Prostate gland (tissue), 2 donors: ENCODE results near the gene DOCK4. TPM values are rescaled to one million over a fixed set of nuclear protein-coding genes. Genes with fewer than 3 reads are reported as not detected.
"Not testable (repeated sequence)": the region's sequence is repeated elsewhere in the genome, so short reads cannot be mapped to it uniquely, and the experiment has no call there.

Experiments
- DNase-seq: peaks from one replicate; pipeline ENCODE4 v3.0.0-alpha.2; 2019; ENCODE audit warnings: low spot score
- H3K27ac ChIP-seq, 2 donors: fragments of 200-600 bp; sonication (generic); 2 replicates each; pipeline ENCODE4 v1.5.1; 2017 to 2019
- H3K27me3 ChIP-seq: fragments of 200-600 bp; sonication (generic); replicated peaks from 2 replicates; pipeline ENCODE4 v1.5.1; 2019; ENCODE audit not compliant: insufficient read depth
- H3K36me3 ChIP-seq, 2 donors: fragments of 200-600 bp; sonication (generic); 1 replicate in 1 of 2; 2 replicates in 1 of 2; pipeline versions ENCODE4 v1.5.1 to v1.8.1; 2017 to 2019
- H3K4me1 ChIP-seq: fragments of 200-600 bp; sonication (generic); replicated peaks from 2 replicates; pipeline ENCODE4 v1.5.1; 2019
- H3K4me3 ChIP-seq, 2 donors: fragments of 200-600 bp; sonication (generic); 2 replicates each; pipeline ENCODE4 v1.5.1; 2017 to 2019
- H3K9me3 ChIP-seq: fragments of 200-600 bp; sonication (generic); 2 replicates; pipeline ENCODE4 v1.5.1; 2017
- POLR2A ChIP-seq: fragments of 450-650 bp; IDR thresholded peaks from one replicate; pipeline ENCODE4 v1.6.1; 2016; ENCODE audit warnings: antibody characterized with exemption, mild to moderate bottlenecking
- POLR2AphosphoS5 ChIP-seq: sonication (generic); formaldehyde crosslinking; IDR thresholded peaks from one replicate; pipeline ENCODE4 v1.6.1; 2017; ENCODE audit warnings: antibody characterized with exemption
- WGBS: methylation state at CpG from one replicate; pipeline ENCODE4 v1.1.5; 2018; 5-methylcytosine and 5-hydroxymethylcytosine counted together
- intact Hi-C: fragments of 100-400 bp; cut with DNase I; formaldehyde crosslinking; loops from one replicate; pipeline ENCODE4 v1.14.2; 2022
- total RNA-seq, 2 donors: library from RNA; depleted of rRNA; stranded (reverse); fragments of >200 nt; gene quantifications; one replicate each; pipeline ENCODE4 v1.1.0, GENCODE V29; 2016
- TF ChIP-seq, protein P1 (sequence below), 4 experiments: fragments of 200-600 bp in 2 of 4; fragments of 450-650 bp in 2 of 4; sonication (generic) in 2 of 4; IDR thresholded peaks; 1 replicate in 3 of 4; 2 replicates in 1 of 4; pipeline ENCODE4 v1.5.1; 2016 to 2019; ENCODE audit warnings: antibody characterized with exemption in 4 of 4, mild to moderate bottlenecking in 2 of 4, moderate library complexity in 2 of 4

Gene DOCK4
- total RNA-seq, 2 donors from 2014 or later = 21.8 to 37.4 TPM

- Histone ChIP-seq H3K4me1 (peaks cover 7% of the 10 kb centered on the region), H3K9me3 (no peaks in the 10 kb centered on the region), H3K27me3 (no peaks in the 10 kb centered on the region), H3K27ac (peak overlapping the region in 1 of 2 donors; percentile 57), H3K36me3 (no peaks in the 10 kb centered on the region), H3K4me3 (no peak overlapping the region)
- intact Hi-C loops = no loop called here
- TF ChIP-seq, protein P1, sequence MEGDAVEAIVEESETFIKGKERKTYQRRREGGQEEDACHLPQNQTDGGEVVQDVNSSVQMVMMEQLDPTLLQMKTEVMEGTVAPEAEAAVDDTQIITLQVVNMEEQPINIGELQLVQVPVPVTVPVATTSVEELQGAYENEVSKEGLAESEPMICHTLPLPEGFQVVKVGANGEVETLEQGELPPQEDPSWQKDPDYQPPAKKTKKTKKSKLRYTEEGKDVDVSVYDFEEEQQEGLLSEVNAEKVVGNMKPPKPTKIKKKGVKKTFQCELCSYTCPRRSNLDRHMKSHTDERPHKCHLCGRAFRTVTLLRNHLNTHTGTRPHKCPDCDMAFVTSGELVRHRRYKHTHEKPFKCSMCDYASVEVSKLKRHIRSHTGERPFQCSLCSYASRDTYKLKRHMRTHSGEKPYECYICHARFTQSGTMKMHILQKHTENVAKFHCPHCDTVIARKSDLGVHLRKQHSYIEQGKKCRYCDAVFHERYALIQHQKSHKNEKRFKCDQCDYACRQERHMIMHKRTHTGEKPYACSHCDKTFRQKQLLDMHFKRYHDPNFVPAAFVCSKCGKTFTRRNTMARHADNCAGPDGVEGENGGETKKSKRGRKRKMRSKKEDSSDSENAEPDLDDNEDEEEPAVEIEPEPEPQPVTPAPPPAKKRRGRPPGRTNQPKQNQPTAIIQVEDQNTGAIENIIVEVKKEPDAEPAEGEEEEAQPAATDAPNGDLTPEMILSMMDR (IDR thresholded peaks at IDR 0.05) = no peak
- TF ChIP-seq POLR2A (no peak), POLR2AphosphoS5 (no peak)
- no peak for DNase-seq
- WGBS = 46% methylated on average over 10 of the region's 10 CpGs
Observed at GRCh38 chr7:112130729-112131410, 75.3 kb downstream of the DOCK4 start.

GRCh38 chr7:112129655-112130323 lies 76.4 kb downstream of the DOCK4 start:
- intact Hi-C loops = no loop called here
- peak; percentile 48 for DNase-seq
- Histone ChIP-seq H3K36me3 (no peaks in the 10 kb centered on the region), H3K4me1 (peaks cover 7% of the 10 kb centered on the region), H3K4me3 (no peak overlapping the region), H3K27me3 (no peaks in the 10 kb centered on the region), H3K9me3 (no peaks in the 10 kb centered on the region), H3K27ac (peak overlapping the region in 1 of 2 donors; percentile 57)
- no peak for TF ChIP-seq POLR2A
- TF ChIP-seq POLR2AphosphoS5 = peak; percentile 49
- TF ChIP-seq, protein P1 (IDR thresholded peaks at IDR 0.05) = no peak
- 25% methylated on average over 5 of the region's 5 CpGs for WGBS

DNA sequence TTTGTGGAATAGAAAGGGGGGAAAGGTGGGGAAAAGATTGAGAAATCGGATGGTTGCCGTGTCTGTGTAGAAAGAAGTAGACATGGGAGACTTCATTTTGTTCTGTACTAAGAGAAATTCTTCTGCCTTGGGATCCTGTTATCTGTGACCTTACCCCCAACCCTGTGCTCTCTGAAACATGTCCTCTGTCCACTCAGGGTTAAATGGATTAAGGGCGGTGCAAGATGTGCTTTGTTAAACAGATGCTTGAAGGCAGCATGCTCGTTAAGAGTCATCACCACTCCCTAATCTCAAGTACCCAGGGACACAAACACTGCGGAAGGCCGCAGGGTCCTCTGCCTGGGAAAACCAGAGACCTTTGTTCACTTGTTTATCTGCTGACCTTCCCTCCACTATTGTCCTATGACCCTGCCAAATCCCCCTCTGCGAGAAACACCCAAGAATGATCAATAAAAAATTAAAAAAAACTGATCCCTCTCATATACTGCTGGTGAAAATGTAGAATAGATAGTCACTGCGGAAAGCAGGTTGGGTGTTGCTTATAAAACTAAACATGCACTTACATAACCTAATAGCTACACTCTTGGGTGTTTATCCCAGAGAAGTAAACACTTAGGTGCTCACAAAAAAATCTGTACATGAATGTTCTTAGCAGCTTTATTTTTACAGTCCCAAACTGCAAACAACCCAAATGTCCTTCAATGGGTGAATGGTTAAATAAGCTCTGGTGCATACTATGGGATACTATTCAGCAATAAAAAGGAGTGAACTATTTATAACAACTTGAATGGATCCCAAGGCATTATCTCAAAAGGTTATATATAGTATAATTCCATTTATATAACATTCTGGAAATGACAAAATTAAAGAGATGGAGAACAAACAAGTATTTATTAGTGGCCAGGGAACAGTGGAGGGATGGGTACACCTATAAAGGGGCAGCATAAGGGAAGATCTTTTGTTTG lies 77.5 kb downstream of the DOCK4 start:
- DNase-seq, H3K4me1 ChIP-seq, H3K27me3 ChIP-seq, H3K9me3 ChIP-seq, H3K36me3 ChIP-seq, intact Hi-C loops, H3K27ac ChIP-seq, H3K4me3 ChIP-seq: not testable (repeated sequence)
- 85% methylated on average over 8 of the region's 8 CpGs for WGBS

DNA sequence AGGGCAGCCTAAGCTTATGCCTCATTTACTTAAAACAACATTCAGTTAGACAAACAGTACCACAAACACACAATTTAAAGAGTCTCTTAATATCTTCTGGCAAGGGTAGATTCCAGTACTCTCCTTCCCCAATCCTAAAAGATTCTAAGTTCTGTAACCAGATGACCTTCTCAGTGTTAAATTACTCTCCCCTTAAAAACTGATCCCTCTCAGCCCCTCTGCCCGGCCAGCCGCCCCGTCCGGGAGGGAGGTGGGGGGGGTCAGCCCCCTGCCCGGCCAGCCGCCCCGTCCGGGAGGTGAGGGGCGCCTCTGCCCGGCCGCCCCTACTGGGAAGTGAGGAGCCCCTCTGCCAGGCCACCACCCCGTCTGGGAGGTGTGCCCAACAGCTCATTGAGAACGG lies 78.2 kb downstream of the DOCK4 start:
- H3K27ac ChIP-seq, H3K4me3 ChIP-seq, H3K9me3 ChIP-seq, H3K36me3 ChIP-seq, intact Hi-C loops, H3K4me1 ChIP-seq, H3K27me3 ChIP-seq, DNase-seq: not testable (repeated sequence)
- WGBS = 95% methylated on average over 13 of the region's 13 CpGs

GRCh38 chr7:112125250-112125649 lies 80.9 kb downstream of the DOCK4 start:
- intact Hi-C loops = no loop called here
- no peak overlapping the region for H3K4me3 ChIP-seq
- 83% methylated on average over 2 of the region's 2 CpGs for WGBS
- no peak overlapping the region for H3K27ac ChIP-seq
- H3K4me1 ChIP-seq = peaks cover 7% of the 10 kb centered on the region
- no peak for TF ChIP-seq POLR2A
- TF ChIP-seq POLR2AphosphoS5 = no peak
- TF ChIP-seq, protein P1 (IDR thresholded peaks at IDR 0.05) = no peak
- no peak for DNase-seq
- no peaks in the 10 kb centered on the region for H3K27me3 ChIP-seq
- no peaks in the 10 kb centered on the region for H3K36me3 ChIP-seq
- H3K9me3 ChIP-seq = no peaks in the 10 kb centered on the region
